Right renal pelvis (tissue), 4 donors: ENCODE results near the gene C20orf202. TPM values are rescaled to one million over a fixed set of nuclear protein-coding genes. Genes with fewer than 3 reads are reported as not detected.

ENCODE experiments used
- DNase-seq, 4 donors: peaks; one replicate each; pipeline ENCODE4 v3.0.0-alpha.2; 2013; ENCODE audit warnings: low read depth in 4 of 4, low spot score in 3 of 4, missing footprints in 1 of 4
- polyA plus RNA-seq, 4 donors: library from polyadenylated mRNA; unstranded; fragments of 120-200 nt; gene quantifications; one replicate each; pipeline ENCODE4 v1.2.1, GENCODE V29; 2013; ENCODE audit not compliant: insufficient read length in 4 of 4

Gene C20orf202
- polyA plus RNA-seq = under 1 TPM; 0.24 to 0.44 (median 0.35) TPM

GRCh38 chr20:1202762-1203504 is at the start of gene C20orf202:
Gene C20orf202 (plus strand): TSS chr20:1203454. CDS start chr20:1203586, 132 bp downstream.
- no peak for DNase-seq

- DNase-seq = no peak
Observed at GRCh38 chr20:1154226-1154625, 49.0 kb upstream of the C20orf202 start.

- no peak for DNase-seq
Observed at GRCh38 chr20:1154691-1155090, 48.6 kb upstream of the C20orf202 start.

- DNase-seq = no peak
Observed at GRCh38 chr20:1155342-1155741, 47.9 kb upstream of the C20orf202 start.

- DNase-seq = no peak
Observed at GRCh38 chr20:1160496-1160895, 42.8 kb upstream of the C20orf202 start.

GRCh38 chr20:1160991-1161390 is 42.3 kb upstream of the C20orf202 start:
- no peak for DNase-seq

GRCh38 chr20:1163105-1163504 is 40.1 kb upstream of the C20orf202 start:
- DNase-seq = no peak

- DNase-seq = no peak
Observed at GRCh38 chr20:1163653-1164052, 39.6 kb upstream of the C20orf202 start.

GRCh38 chr20:1164871-1165270 is 38.4 kb upstream of the C20orf202 start:
- no peak for DNase-seq

GRCh38 chr20:1165521-1165920 is 37.7 kb upstream of the C20orf202 start:
- no peak for DNase-seq

GRCh38 chr20:1165941-1166340 is 37.3 kb upstream of the C20orf202 start:
- no peak for DNase-seq

- DNase-seq = no peak
Observed at GRCh38 chr20:1166948-1167720, 36.1 kb upstream of the C20orf202 start.

GRCh38 chr20:1169224-1169623 is 34.0 kb upstream of the C20orf202 start:
- no peak for DNase-seq

- peak in 3 of 4 donors; percentile 29 to 50 (median 32) for DNase-seq
Observed at GRCh38 chr20:1171461-1172093, 31.7 kb upstream of the C20orf202 start.

GRCh38 chr20:1173698-1174097 is 29.6 kb upstream of the C20orf202 start:
- no peak for DNase-seq

GRCh38 chr20:1174787-1175186 is 28.5 kb upstream of the C20orf202 start:
- no peak for DNase-seq

- DNase-seq = no peak
Observed at GRCh38 chr20:1177680-1178079, 25.6 kb upstream of the C20orf202 start.

- no peak for DNase-seq
Observed at GRCh38 chr20:1178103-1178502, 25.2 kb upstream of the C20orf202 start.

- no peak for DNase-seq
Observed at GRCh38 chr20:1178623-1179022, 24.6 kb upstream of the C20orf202 start.

GRCh38 chr20:1180949-1181348 is 22.3 kb upstream of the C20orf202 start:
- DNase-seq = no peak

GRCh38 chr20:1182106-1182505 is 21.1 kb upstream of the C20orf202 start:
- no peak for DNase-seq
